CD14-positive monocyte (primary cell): ENCODE measurements around the gene ZNF423. TPM values are rescaled to one million over a fixed set of nuclear protein-coding genes. Genes with fewer than 3 reads are reported as not detected.

Source experiments
- DNase-seq, 3 donors: peaks; one replicate each; pipeline ENCODE4 v3.0.0-alpha.2; 2011 to 2022
- H2AFZ ChIP-seq: 2 replicates; pipeline ENCODE4 v1.6.0; 2012; ENCODE audit warnings: mild to moderate bottlenecking, low read depth, low read length, inconsistent platforms; ENCODE audit not compliant: insufficient read depth, poor library complexity, severe bottlenecking
- H3K27ac ChIP-seq, 2 donors: 1 replicate in 1 of 2; 2 replicates in 1 of 2; pipeline ENCODE4 v1.5.1; 2012 to 2013; ENCODE audit warnings: low read length in 2 of 2, control low read depth in 1 of 2, inconsistent platforms in 1 of 2, low read depth in 1 of 2, mild to moderate bottlenecking in 1 of 2
- H3K27me3 ChIP-seq, 2 donors: one replicate each; pipeline versions ENCODE4 v1.6.0 to v1.6.1; 2011 to 2013; ENCODE audit warnings: low read length in 2 of 2; ENCODE audit not compliant: control insufficient read depth in 2 of 2, insufficient read depth in 2 of 2
- H3K36me3 ChIP-seq, 2 donors: replicated peaks in 1 of 2; 1 replicate in 1 of 2; 2 replicates in 1 of 2; pipeline versions ENCODE4 v1.5.1 to v1.6.1; 2012 to 2013; ENCODE audit warnings: low read length in 2 of 2, control low read depth in 1 of 2, inconsistent platforms in 1 of 2, mild to moderate bottlenecking in 1 of 2; ENCODE audit not compliant: insufficient read depth in 2 of 2, control insufficient read depth in 1 of 2
- H3K4me1 ChIP-seq, 2 donors: 1 replicate in 1 of 2; 2 replicates in 1 of 2; pipeline versions ENCODE4 v1.5.1 to v1.6.1; 2012 to 2013; ENCODE audit warnings: low read length in 2 of 2, control low read depth in 1 of 2, inconsistent platforms in 1 of 2, mild to moderate bottlenecking in 1 of 2, moderate library complexity in 1 of 2; ENCODE audit not compliant: insufficient read depth in 2 of 2, control insufficient read depth in 1 of 2
- H3K4me2 ChIP-seq: replicated peaks from 2 replicates; pipeline ENCODE3; 2012; ENCODE audit warnings: low read length, moderate library complexity, mild to moderate bottlenecking; ENCODE audit not compliant: poor library complexity, severe bottlenecking; ENCODE audit errors: extremely low read depth
- H3K4me3 ChIP-seq, 3 experiments: fragments of 200-600 bp in 1 of 3; sonication (generic) in 1 of 3; replicated peaks in 1 of 3; 1 replicate in 2 of 3; 2 replicates in 1 of 3; pipeline ENCODE4 v1.5.1; 2011 to 2013; ENCODE audit warnings: low read length in 3 of 3, mild to moderate bottlenecking in 3 of 3, control low read depth in 2 of 3, low read depth in 2 of 3, inconsistent platforms in 1 of 3, moderate library complexity in 1 of 3
- H3K79me2 ChIP-seq: 2 replicates; pipeline ENCODE4 v1.6.0; 2012; ENCODE audit warnings: mild to moderate bottlenecking, control low read depth, inconsistent platforms, low read length, moderate library complexity; ENCODE audit not compliant: insufficient read depth
- H3K9ac ChIP-seq: 2 replicates; pipeline ENCODE4 v1.6.0; 2017; ENCODE audit warnings: low read length, mild to moderate bottlenecking; ENCODE audit not compliant: insufficient read depth, poor library complexity, severe bottlenecking
- H3K9me3 ChIP-seq, 2 donors: replicated peaks in 1 of 2; 1 replicate in 1 of 2; 2 replicates in 1 of 2; pipeline versions ENCODE4 v1.5.1 to v1.6.1; 2012 to 2013; ENCODE audit warnings: low read length in 2 of 2, control low read depth in 1 of 2; ENCODE audit not compliant: control insufficient read depth in 1 of 2, insufficient read depth in 1 of 2
- H4K20me1 ChIP-seq: 2 replicates; pipeline ENCODE4 v1.6.0; 2012; ENCODE audit warnings: mild to moderate bottlenecking, low read length, control low read depth, moderate library complexity; ENCODE audit not compliant: insufficient read depth
- H3K27ac Mint-ChIP-seq, 7 donors: one replicate each; pipeline ENCODE4 v1.8.0; 2020; ENCODE audit warnings: mild to moderate bottlenecking in 7 of 7, mixed read lengths in 7 of 7, moderate library complexity in 6 of 7, inconsistent platforms in 2 of 7
- H3K27me3 Mint-ChIP-seq, 3 donors: one replicate each; pipeline ENCODE4 v1.8.0; 2021 to 2022; ENCODE audit warnings: low read depth in 3 of 3, mild to moderate bottlenecking in 3 of 3, mixed read lengths in 3 of 3, moderate library complexity in 3 of 3, inconsistent platforms in 1 of 3
- H3K36me3 Mint-ChIP-seq, 2 donors: one replicate each; pipeline ENCODE4 v1.8.0; 2020; ENCODE audit warnings: mixed read lengths in 2 of 2, inconsistent platforms in 1 of 2, mild to moderate bottlenecking in 1 of 2
- H3K4me1 Mint-ChIP-seq: one replicate; pipeline ENCODE4 v1.8.0; 2020; ENCODE audit warnings: mild to moderate bottlenecking, mixed read lengths
- H3K4me3 Mint-ChIP-seq, 2 donors: one replicate each; pipeline ENCODE4 v1.8.0; 2020; ENCODE audit warnings: mild to moderate bottlenecking in 2 of 2, mixed read lengths in 2 of 2, moderate library complexity in 1 of 2
- H3K9me3 Mint-ChIP-seq, 7 donors: one replicate each; pipeline ENCODE4 v1.8.0; 2020 to 2022; ENCODE audit warnings: mixed read lengths in 7 of 7, mild to moderate bottlenecking in 6 of 7, moderate library complexity in 6 of 7, inconsistent platforms in 2 of 7
- CTCF ChIP-seq: fragments of 200-600 bp; IDR thresholded peaks from one replicate; pipeline ENCODE4 v1.8.0; 2022; ENCODE audit warnings: antibody characterized with exemption, mild to moderate bottlenecking
- WGBS: methylation state at CpG from one replicate; pipeline ENCODE4 v1.1.5; 2013; ENCODE audit warnings: missing lambda C conversion rate; ENCODE audit not compliant: insufficient coverage; 5-methylcytosine and 5-hydroxymethylcytosine counted together
- intact Hi-C, 2 donors: fragments of 100-400 bp; cut with micrococcal nuclease; formaldehyde crosslinking; loops; one replicate each; pipeline versions ENCODE4 v1.15.0 to v1.15.1; 2023
- polyA plus RNA-seq, 3 donors: library from polyadenylated mRNA; depleted of rRNA in 1 of 3; unstranded in 2 of 3; stranded (reverse) in 1 of 3; fragments of 300-500 nt in 2 of 3; fragments of >200 nt in 1 of 3; fragmentation: Illumina TruSeq in 2 of 3; gene quantifications; 1 replicate in 2 of 3; 2 replicates in 1 of 3; pipeline ENCODE4 v1.2.3, GENCODE V29; 2012 to 2021

Gene ZNF423
- polyA plus RNA-seq, 3 donors, result not detected

GRCh38 chr16:49583911-49584310, 272.0 kb downstream of the ZNF423 start:
- H3K4me2 ChIP-seq, result no peak overlapping the region
- peaks cover 0 to 1% (median 0%) of the 10 kb centered on the region in 7 donors for H3K9me3 Mint-ChIP-seq
- TF ChIP-seq CTCF, result no peak
- H3K4me3 ChIP-seq, result no peak overlapping the region
- no peaks in the 10 kb centered on the region for H3K4me1 Mint-ChIP-seq
- H3K4me1 ChIP-seq, result no peaks in the 10 kb centered on the region
- no peak overlapping the region for H2AFZ ChIP-seq
- no peaks in the 10 kb centered on the region for H3K36me3 ChIP-seq
- no peak overlapping the region for H3K27ac Mint-ChIP-seq
- H3K27me3 ChIP-seq, result no peaks in the 10 kb centered on the region
- H3K9ac ChIP-seq, result no peak overlapping the region
- H3K27me3 Mint-ChIP-seq, result peaks cover 0 to 2% (median 0%) of the 10 kb centered on the region in 3 donors
- H3K79me2 ChIP-seq, result no peaks in the 10 kb centered on the region
- no peak for DNase-seq
- WGBS, result 100% methylated on average over 2 of the region's 3 CpGs
- H3K36me3 Mint-ChIP-seq, result no peaks in the 10 kb centered on the region
- no peaks in the 10 kb centered on the region for H4K20me1 ChIP-seq
- no peak overlapping the region for H3K27ac ChIP-seq
- intact Hi-C loops, result no loop called here
- H3K9me3 ChIP-seq, result no peaks in the 10 kb centered on the region
- no peak overlapping the region for H3K4me3 Mint-ChIP-seq

GRCh38 chr16:49581630-49582298, 274.1 kb downstream of the ZNF423 start:
- no peaks in the 10 kb centered on the region for H3K4me1 ChIP-seq
- H3K36me3 ChIP-seq, result no peaks in the 10 kb centered on the region
- no peaks in the 10 kb centered on the region for H3K27me3 ChIP-seq
- Mint-ChIP-seq H3K36me3 (no peaks in the 10 kb centered on the region), H3K9me3 (no peaks in the 10 kb centered on the region), H3K4me1 (peaks cover 4% of the 10 kb centered on the region), H3K27ac (no peak overlapping the region), H3K27me3 (peaks cover 0 to 2% (median 1%) of the 10 kb centered on the region in 3 donors), H3K4me3 (no peak overlapping the region)
- intact Hi-C loops, result no loop called here
- 93% methylated on average over 10 of the region's 13 CpGs for WGBS
- no peaks in the 10 kb centered on the region for H3K79me2 ChIP-seq
- H3K9ac ChIP-seq, result no peak overlapping the region
- no peak overlapping the region for H3K4me3 ChIP-seq
- H3K4me2 ChIP-seq, result no peak overlapping the region
- no peak overlapping the region for H3K27ac ChIP-seq
- no peaks in the 10 kb centered on the region for H3K9me3 ChIP-seq
- DNase-seq, result no peak
- TF ChIP-seq CTCF, result no peak
- H4K20me1 ChIP-seq, result no peaks in the 10 kb centered on the region
- H2AFZ ChIP-seq, result no peak overlapping the region
